SU-DHL-6 (cell line): ENCODE results near the gene METTL21A.
A peak's percentile ranks its signal among the peaks of the same experiment; 100 is the strongest.

Experiments
- H2AFZ ChIP-seq: fragments of 200-600 bp; sonication (generic); 2 replicates; pipeline ENCODE4 v1.6.1; 2014; ENCODE audit warnings: low read depth, mild to moderate bottlenecking, moderate library complexity, mixed read lengths, antibody characterized with exemption, low read length; ENCODE audit not compliant: severe bottlenecking
- H3F3A ChIP-seq: fragments of 200-600 bp; shearing (Covaris generic); 2 replicates; pipeline ENCODE4 v1.6.0; 2016; ENCODE audit warnings: antibody characterized with exemption, mild to moderate bottlenecking; ENCODE audit not compliant: insufficient read depth
- H3K27ac ChIP-seq: fragments of 200-600 bp; sonication (generic); 2 replicates; pipeline ENCODE4 v1.5.1; 2016; ENCODE audit warnings: low read depth, mild to moderate bottlenecking, low read length, moderate library complexity, mixed read lengths
- H3K27me3 ChIP-seq: fragments of 200-600 bp; sonication (generic), shearing (Covaris generic); 2 replicates; pipeline ENCODE4 v1.6.0; 2014; ENCODE audit warnings: mild to moderate bottlenecking, low read length
- H3K36me3 ChIP-seq: fragments of 200-600 bp; sonication (generic); 2 replicates; pipeline ENCODE4 v1.6.1; 2014; ENCODE audit warnings: mild to moderate bottlenecking, low read length, mixed read lengths
- H3K4me2 ChIP-seq: fragments of 300-600, 200-600 bp; shearing (Covaris generic), sonication (generic); 2 replicates; pipeline ENCODE4 v1.6.0; 2014; ENCODE audit warnings: low read length, low read depth, mild to moderate bottlenecking; ENCODE audit not compliant: poor library complexity, severe bottlenecking
- H3K4me3 ChIP-seq: fragments of 200-600 bp; sonication (generic); 2 replicates; pipeline ENCODE4 v1.5.1; 2014; ENCODE audit warnings: antibody characterized with exemption, low read length, mild to moderate bottlenecking, mixed read lengths; ENCODE audit not compliant: insufficient read depth, poor library complexity, severe bottlenecking
- H3K79me2 ChIP-seq: fragments of 200-600 bp; sonication (generic); 2 replicates; pipeline ENCODE4 v1.6.1; 2014; ENCODE audit warnings: mild to moderate bottlenecking, low read length, moderate library complexity; ENCODE audit not compliant: insufficient read depth
- H3K9ac ChIP-seq: fragments of 200-600 bp; sonication (generic); 2 replicates; pipeline ENCODE4 v1.7.0; 2014; ENCODE audit warnings: mild to moderate bottlenecking, low read length
- H3K9me2 ChIP-seq: fragments of 200-600 bp; sonication (generic); replicated peaks from 2 replicates; pipeline ENCODE4 v1.6.1; 2014; ENCODE audit warnings: low read length; ENCODE audit not compliant: insufficient read depth
- H3K9me3 ChIP-seq: fragments of 200-600 bp; sonication (generic); 2 replicates; pipeline ENCODE4 v1.6.1; 2014; ENCODE audit warnings: low read length, mixed read lengths; ENCODE audit not compliant: insufficient read depth
- H4K20me1 ChIP-seq: fragments of 200-600 bp; sonication (generic); 2 replicates; pipeline ENCODE4 v1.6.1; 2014; ENCODE audit warnings: low read depth, mild to moderate bottlenecking, antibody characterized with exemption, low read length, moderate library complexity, mixed read lengths
- EZH2phosphoT487 ChIP-seq: fragments of 200-600 bp; sonication (generic), shearing (Covaris generic); conservative IDR thresholded peaks from 2 replicates; pipeline ENCODE4 v1.6.1; 2018; ENCODE audit warnings: mild to moderate bottlenecking, antibody characterized with exemption, low read length, moderate library complexity, mixed read lengths
- TF ChIP-seq, protein P1 (sequence below): fragments of 200-600 bp; sonication (generic); IDR thresholded peaks from one replicate; pipeline ENCODE4 v1.5.1; 2017; ENCODE audit warnings: antibody characterized with exemption, mild to moderate bottlenecking, low read length, moderate library complexity; ENCODE audit not compliant: insufficient read depth, poor library complexity, severe bottlenecking

METTL21A gene

DNA sequence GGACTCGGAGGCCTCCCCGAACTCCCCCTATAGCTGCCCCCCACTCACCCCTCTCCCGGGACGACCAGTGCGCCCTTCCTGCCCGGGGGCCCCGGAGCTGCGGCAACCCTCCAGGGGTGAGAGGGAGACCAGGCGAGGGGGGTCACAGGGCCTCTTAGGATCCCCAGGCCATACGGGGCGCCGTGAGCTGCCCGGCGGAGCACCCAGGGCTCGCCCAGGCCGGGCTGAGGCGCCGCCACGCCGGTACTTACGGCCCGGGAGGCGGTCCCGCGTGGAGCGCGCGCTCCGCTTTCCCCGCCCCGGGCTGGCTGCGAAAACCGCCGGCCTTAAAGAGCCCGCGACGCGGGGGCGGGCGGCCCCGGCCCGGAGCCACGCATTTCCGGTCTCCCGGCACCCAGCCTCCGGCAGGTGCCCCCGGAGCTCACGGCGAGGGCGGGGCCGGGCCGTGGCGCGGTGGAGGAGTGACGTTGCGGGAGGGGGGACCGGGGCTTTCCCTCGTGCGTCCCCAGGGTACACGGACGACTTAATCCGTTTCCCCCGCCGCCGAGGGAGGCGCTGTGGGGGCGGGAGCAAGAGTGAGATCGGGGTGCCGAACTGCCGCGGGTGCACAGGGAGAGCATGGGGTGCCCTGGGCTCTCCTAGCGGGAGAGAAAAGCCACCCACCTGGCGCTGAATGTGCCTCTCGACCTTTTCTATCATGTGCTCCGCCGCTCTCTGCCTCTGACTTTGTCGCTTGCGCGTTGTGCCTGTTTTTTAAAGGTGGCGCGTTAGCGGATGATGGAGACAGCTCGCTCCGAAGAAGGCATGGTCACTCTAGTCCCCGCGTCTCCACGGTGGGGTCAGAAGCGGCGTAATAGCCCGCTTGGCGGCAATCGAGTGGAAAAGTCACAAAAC lies at the start of gene METTL21A:
TSS of gene METTL21A (minus strand) at position 381 of the 894 bp plus-strand sequence. CDS start 1,019 bp downstream, outside the sequence.
- peak within 1 kb of the TSS; percentile 90 for H3K4me2 ChIP-seq
- peaks cover 19% of the 10 kb centered on the region for H3F3A ChIP-seq
- H2AFZ ChIP-seq: peak within 1 kb of the TSS; percentile 70
- H3K9me3 ChIP-seq: no peaks in the 10 kb centered on the region
- TF ChIP-seq, protein P1, sequence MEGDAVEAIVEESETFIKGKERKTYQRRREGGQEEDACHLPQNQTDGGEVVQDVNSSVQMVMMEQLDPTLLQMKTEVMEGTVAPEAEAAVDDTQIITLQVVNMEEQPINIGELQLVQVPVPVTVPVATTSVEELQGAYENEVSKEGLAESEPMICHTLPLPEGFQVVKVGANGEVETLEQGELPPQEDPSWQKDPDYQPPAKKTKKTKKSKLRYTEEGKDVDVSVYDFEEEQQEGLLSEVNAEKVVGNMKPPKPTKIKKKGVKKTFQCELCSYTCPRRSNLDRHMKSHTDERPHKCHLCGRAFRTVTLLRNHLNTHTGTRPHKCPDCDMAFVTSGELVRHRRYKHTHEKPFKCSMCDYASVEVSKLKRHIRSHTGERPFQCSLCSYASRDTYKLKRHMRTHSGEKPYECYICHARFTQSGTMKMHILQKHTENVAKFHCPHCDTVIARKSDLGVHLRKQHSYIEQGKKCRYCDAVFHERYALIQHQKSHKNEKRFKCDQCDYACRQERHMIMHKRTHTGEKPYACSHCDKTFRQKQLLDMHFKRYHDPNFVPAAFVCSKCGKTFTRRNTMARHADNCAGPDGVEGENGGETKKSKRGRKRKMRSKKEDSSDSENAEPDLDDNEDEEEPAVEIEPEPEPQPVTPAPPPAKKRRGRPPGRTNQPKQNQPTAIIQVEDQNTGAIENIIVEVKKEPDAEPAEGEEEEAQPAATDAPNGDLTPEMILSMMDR: peak; percentile 2
- no peak for TF ChIP-seq EZH2phosphoT487
- H3K36me3 ChIP-seq: no peaks in the 10 kb centered on the region
- H3K4me3 ChIP-seq: peak within 1 kb of the TSS; percentile 88
- H4K20me1 ChIP-seq: no peaks in the 10 kb centered on the region
- H3K9ac ChIP-seq: peak within 1 kb of the TSS; percentile 91
- no peaks in the 10 kb centered on the region for H3K9me2 ChIP-seq
- no peaks in the 10 kb centered on the region for H3K27me3 ChIP-seq
- H3K27ac ChIP-seq: peak within 1 kb of the TSS; percentile 90
- H3K79me2 ChIP-seq: peaks cover 31% of the 10 kb centered on the region

DNA sequence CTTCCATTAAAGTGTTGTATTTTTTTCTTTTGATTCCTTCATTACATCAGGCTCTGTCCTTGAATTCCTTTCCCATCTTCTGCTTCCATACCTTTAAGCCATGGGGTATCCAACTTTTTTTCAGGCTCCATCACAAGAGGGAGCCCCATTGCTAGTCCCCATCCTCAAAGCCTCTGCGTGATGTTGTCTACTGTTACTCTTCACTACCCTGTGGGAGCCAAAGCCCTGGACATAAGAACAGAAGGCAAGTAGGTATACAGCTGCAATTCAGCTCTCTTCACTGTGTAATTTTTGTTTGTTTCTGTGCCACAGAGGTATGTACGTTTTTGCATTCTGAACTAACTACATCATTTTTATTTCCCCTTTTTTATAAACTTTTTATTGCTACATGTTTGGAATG lies 49.6 kb upstream of the METTL21A start:
- Histone ChIP-seq H3K9ac (no peak overlapping the region), H3K9me3 (no peaks in the 10 kb centered on the region), H3K79me2 (no peaks in the 10 kb centered on the region), H3K27me3 (no peaks in the 10 kb centered on the region), H3K4me2 (no peak overlapping the region), H3K4me3 (no peak overlapping the region), H3K9me2 (no peaks in the 10 kb centered on the region), H3K27ac (no peak overlapping the region), H3K36me3 (no peaks in the 10 kb centered on the region), H3F3A (no peaks in the 10 kb centered on the region), H2AFZ (no peak overlapping the region), H4K20me1 (no peaks in the 10 kb centered on the region)
- TF ChIP-seq EZH2phosphoT487: no peak
- TF ChIP-seq, protein P1: no peak

DNA sequence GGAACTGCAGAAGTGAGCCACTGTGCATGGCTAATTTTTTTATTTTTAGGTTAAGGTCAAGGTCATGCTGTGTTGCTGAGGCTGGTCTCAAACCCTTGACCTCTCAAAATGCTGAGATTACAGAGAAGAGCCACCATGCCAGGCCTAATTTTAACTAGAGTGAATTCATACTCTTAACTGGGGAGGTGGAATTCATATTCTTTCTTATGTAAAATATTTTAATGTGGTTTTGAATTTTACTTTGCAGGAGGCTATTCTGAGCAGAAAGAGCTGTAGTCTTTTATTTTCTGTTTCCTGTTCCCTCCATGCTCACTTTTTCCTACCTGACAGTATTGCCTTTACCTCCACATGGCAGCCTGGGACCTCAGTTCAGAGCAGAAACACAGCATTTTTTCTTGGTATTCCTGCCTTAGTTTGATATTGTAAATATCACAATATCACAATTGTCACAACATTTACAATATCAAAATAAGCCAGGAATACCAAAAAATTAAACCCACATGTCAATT lies 49.1 kb upstream of the METTL21A start:
- no peak overlapping the region for H3K4me2 ChIP-seq

More for the DNA sequence above, 49.1 kb upstream of the METTL21A start:
- Histone ChIP-seq H3K36me3 (no peaks in the 10 kb centered on the region), H2AFZ (no peak overlapping the region), H3K27ac (no peak overlapping the region), H3F3A (no peaks in the 10 kb centered on the region), H3K27me3 (no peaks in the 10 kb centered on the region), H3K9me3 (no peaks in the 10 kb centered on the region), H3K4me3 (no peak overlapping the region), H3K79me2 (no peaks in the 10 kb centered on the region), H3K9ac (no peak overlapping the region), H4K20me1 (no peaks in the 10 kb centered on the region), H3K9me2 (no peaks in the 10 kb centered on the region)
- TF ChIP-seq, protein P1: no peak
- no peak for TF ChIP-seq EZH2phosphoT487
